ENCODE results near the gene SMOC2.

Gene SMOC2

GRCh38 chr6:168494726-168495125 lies 53.7 kb downstream of the SMOC2 start:
- DNase-seq: no peak

GRCh38 chr6:168495133-168495532 lies 54.1 kb downstream of the SMOC2 start:
- no peak for DNase-seq

GRCh38 chr6:168495636-168496035 lies 54.7 kb downstream of the SMOC2 start:
- no peak for DNase-seq

GRCh38 chr6:168496139-168496996 lies 55.4 kb downstream of the SMOC2 start:
- DNase-seq: no peak

GRCh38 chr6:168496997-168497331 lies 56.0 kb downstream of the SMOC2 start:
- no peak for DNase-seq

- no peak for DNase-seq
Observed at GRCh38 chr6:168497381-168497780, 56.4 kb downstream of the SMOC2 start.

GRCh38 chr6:168498161-168498843 lies 57.3 kb downstream of the SMOC2 start:
- no peak for DNase-seq

- peak; percentile 98 for DNase-seq
Observed at GRCh38 chr6:168499045-168499650, 58.2 kb downstream of the SMOC2 start.

GRCh38 chr6:168500519-168500918 lies 59.5 kb downstream of the SMOC2 start:
- DNase-seq: no peak

GRCh38 chr6:168501561-168501960 lies 60.6 kb downstream of the SMOC2 start:
- DNase-seq: no peak

- no peak for DNase-seq
Observed at GRCh38 chr6:168504366-168504765, 63.4 kb downstream of the SMOC2 start.

- peak; percentile 97 for DNase-seq
Observed at GRCh38 chr6:168506460-168506859, 65.5 kb downstream of the SMOC2 start.

GRCh38 chr6:168507297-168507696 lies 66.3 kb downstream of the SMOC2 start:
- DNase-seq: peak; percentile 79

- peak; percentile 65 for DNase-seq
Observed at GRCh38 chr6:168507730-168508129, 66.7 kb downstream of the SMOC2 start.

- no peak for DNase-seq
Observed at GRCh38 chr6:168508903-168509302, 67.9 kb downstream of the SMOC2 start.

GRCh38 chr6:168513766-168514165 lies 72.8 kb downstream of the SMOC2 start:
- no peak for DNase-seq

GRCh38 chr6:168514216-168514615 lies 73.2 kb downstream of the SMOC2 start:
- peak; percentile 16 for DNase-seq

- no peak for DNase-seq
Observed at GRCh38 chr6:168515376-168515775, 74.4 kb downstream of the SMOC2 start.

GRCh38 chr6:168516944-168517741 lies 76.2 kb downstream of the SMOC2 start:
- no peak for DNase-seq

GRCh38 chr6:168517742-168518347 lies 76.9 kb downstream of the SMOC2 start:
- DNase-seq: no peak

GRCh38 chr6:168518348-168518745 lies 77.4 kb downstream of the SMOC2 start:
- no peak for DNase-seq

GRCh38 chr6:168518867-168519266 lies 77.9 kb downstream of the SMOC2 start:
- no peak for DNase-seq

- DNase-seq: no peak
Observed at GRCh38 chr6:168520233-168520632, 79.2 kb downstream of the SMOC2 start.

Data from NCI-H146 (cell line).